GM13976 (cell line): ENCODE measurements around the gene ABCF1.

Experiments used
- DNase-seq: peaks from one replicate; pipeline ENCODE4 v3.0.0; 2012; ENCODE audit warnings: low spot score
- in situ Hi-C: fragments of 300-500 bp; cut with MboI; formaldehyde crosslinking; loops from one replicate; pipeline ENCODE4 v1.12.0; 2022; ENCODE audit warnings: low sequenced_read_pairs, mixed read lengths, inconsistent platforms; ENCODE audit not compliant: unreplicated experiment
- TF ChIP-seq, protein P1 (sequence below): IDR thresholded peaks from 2 replicates; pipeline ENCODE4 v1.5.1; 2012; ENCODE audit warnings: borderline replicate concordance, mild to moderate bottlenecking; ENCODE audit not compliant: insufficient read depth; ENCODE audit errors: extremely low read depth, missing control alignments, control extremely low read depth

ABCF1 gene

DNA sequence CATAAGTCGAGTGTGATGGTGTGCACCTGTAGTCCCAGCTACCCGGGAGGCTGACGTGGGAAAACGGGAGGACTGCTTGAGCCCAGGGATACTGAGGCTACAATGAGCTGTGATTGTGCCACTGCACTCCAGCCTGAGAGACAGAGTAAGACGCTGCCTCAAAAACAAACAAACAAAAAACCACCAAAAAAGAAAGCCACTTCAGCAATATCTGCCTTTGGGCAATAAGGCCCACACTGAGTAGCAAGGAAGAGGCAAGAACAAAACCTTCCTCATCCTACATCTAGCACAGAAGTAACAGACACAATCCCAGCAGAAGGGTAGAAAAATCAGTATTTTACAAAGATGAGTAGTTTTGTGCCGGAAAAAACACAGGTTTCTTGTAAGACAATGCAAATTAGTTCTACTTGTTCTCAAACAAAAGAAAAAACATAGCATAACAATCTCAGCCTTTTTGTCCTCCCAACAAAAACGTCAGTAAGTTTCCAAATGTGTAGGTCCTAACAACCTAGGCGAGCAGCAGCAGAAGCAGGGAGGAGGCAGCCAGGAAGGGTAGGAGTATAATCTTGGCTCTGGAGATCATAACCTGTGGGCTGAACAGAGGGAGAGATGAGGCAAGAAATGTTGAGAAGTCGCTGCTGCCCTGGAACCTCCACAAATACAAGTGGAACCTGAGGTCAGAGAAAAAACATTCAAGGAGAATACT is 40.1 kb downstream of the ABCF1 start:
- in situ Hi-C loops = no loop called here
- TF ChIP-seq, protein P1, sequence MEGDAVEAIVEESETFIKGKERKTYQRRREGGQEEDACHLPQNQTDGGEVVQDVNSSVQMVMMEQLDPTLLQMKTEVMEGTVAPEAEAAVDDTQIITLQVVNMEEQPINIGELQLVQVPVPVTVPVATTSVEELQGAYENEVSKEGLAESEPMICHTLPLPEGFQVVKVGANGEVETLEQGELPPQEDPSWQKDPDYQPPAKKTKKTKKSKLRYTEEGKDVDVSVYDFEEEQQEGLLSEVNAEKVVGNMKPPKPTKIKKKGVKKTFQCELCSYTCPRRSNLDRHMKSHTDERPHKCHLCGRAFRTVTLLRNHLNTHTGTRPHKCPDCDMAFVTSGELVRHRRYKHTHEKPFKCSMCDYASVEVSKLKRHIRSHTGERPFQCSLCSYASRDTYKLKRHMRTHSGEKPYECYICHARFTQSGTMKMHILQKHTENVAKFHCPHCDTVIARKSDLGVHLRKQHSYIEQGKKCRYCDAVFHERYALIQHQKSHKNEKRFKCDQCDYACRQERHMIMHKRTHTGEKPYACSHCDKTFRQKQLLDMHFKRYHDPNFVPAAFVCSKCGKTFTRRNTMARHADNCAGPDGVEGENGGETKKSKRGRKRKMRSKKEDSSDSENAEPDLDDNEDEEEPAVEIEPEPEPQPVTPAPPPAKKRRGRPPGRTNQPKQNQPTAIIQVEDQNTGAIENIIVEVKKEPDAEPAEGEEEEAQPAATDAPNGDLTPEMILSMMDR = no peak
- DNase-seq = no peak

- TF ChIP-seq, protein P1 = no peak
- in situ Hi-C loops = no loop called here
- DNase-seq = no peak
Observed at GRCh38 chr6:30611856-30612194, 40.6 kb downstream of the ABCF1 start.

- TF ChIP-seq, protein P1 = no peak
- no peak for DNase-seq
- in situ Hi-C loops = no loop called here
Observed at GRCh38 chr6:30612213-30612612, 41.0 kb downstream of the ABCF1 start.

GRCh38 chr6:30612687-30613248 is 41.5 kb downstream of the ABCF1 start:
- TF ChIP-seq, protein P1 = no peak
- DNase-seq = no peak
- in situ Hi-C loops = no loop called here

- TF ChIP-seq, protein P1 = no peak
- in situ Hi-C loops = no loop called here
- DNase-seq = no peak
Observed at GRCh38 chr6:30613251-30614043, 42.2 kb downstream of the ABCF1 start.

GRCh38 chr6:30614044-30614842 is 43.0 kb downstream of the ABCF1 start:
- in situ Hi-C loops = no loop called here
- DNase-seq = no peak
- TF ChIP-seq, protein P1 = no peak
